RWPE1 (cell line): ENCODE data around the gene LSG1.
"Not testable (repeated sequence)": the region's sequence is repeated elsewhere in the genome, so short reads cannot be mapped to it uniquely, and the experiment has no call there.

Experiments used
- CTCF ChIA-PET: fragments of 350-600 bp; sonication (Branson Sonifier 250); formaldehyde crosslinking; extraction: SDS; loops from one replicate; lab custom pipeline; 2021; lab: Yijun Ruan, JAX
- POLR2A ChIA-PET: fragments of 400-600 bp; formaldehyde crosslinking; extraction: SDS; loops from one replicate; lab custom pipeline; 2020; ENCODE audit warnings: antibody characterized with exemption; ENCODE audit not compliant: low non-redundant PET; lab: Yijun Ruan, JAX
- DNase-seq: peaks from one replicate; pipeline ENCODE4 v3.0.0; 2012; ENCODE audit warnings: low spot score
- H3K27ac ChIP-seq: fragments of 450-650 bp; 2 replicates; pipeline ENCODE4 v1.5.1; 2017
- TF ChIP-seq, protein P1 (sequence below): fragments of 450-650 bp; conservative IDR thresholded peaks from 2 replicates; pipeline ENCODE4 v1.5.1; 2017; ENCODE audit warnings: low read depth, mild to moderate bottlenecking

The LSG1 gene

DNA sequence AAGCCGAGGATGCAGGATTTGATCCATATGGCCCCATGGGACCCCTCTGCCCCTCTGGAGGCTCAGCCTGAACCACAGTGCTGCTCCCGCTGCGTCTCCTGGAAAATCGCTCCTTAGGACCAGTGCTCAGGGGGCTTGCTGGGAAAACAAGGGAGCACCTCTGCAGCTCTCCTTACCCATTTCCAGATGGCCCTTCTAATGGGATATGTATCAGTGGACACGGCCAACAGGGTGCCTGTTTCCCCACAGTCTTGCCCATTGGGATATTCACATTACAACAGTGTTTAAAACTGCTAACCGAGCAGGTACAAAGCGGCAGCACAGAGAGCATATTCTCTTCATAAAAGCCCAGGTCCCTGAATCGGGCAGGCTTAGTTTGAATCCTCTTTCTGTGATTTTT, 65.8 kb downstream of the LSG1 start:
- ChIA-PET POLR2A (no interaction called here), CTCF (no interaction called here)
- no peak for DNase-seq

DNA sequence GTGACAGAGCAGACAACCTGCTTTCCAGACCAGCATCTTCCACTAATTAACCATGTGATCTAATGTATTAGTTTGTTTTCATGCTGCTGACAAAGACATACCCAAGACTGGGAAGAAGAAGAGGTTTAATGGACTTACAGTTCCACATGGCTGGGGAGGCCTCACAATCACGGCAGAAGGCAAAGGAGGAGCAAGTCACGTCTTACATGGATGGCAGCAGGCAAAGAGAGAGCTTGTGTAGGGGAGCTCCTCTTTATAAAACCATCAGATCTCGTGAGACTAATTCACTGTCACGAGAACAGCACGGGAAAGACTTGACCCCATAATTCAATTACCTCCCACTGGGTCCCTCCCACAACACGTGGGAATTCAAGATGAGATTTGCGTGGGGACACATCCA, 66.7 kb downstream of the LSG1 start:
- POLR2A ChIA-PET, DNase-seq, H3K27ac ChIP-seq: not testable (repeated sequence)
- CTCF ChIA-PET: interaction anchor here (0.8 kb wide), 1 partner anchor 11 kb away, joined by 5 read pairs; no protein-coding TSS in a partner anchor

More for the DNA sequence above, 65.8 kb downstream of the LSG1 start:
- no peak overlapping the region for H3K27ac ChIP-seq
- TF ChIP-seq, protein P1, sequence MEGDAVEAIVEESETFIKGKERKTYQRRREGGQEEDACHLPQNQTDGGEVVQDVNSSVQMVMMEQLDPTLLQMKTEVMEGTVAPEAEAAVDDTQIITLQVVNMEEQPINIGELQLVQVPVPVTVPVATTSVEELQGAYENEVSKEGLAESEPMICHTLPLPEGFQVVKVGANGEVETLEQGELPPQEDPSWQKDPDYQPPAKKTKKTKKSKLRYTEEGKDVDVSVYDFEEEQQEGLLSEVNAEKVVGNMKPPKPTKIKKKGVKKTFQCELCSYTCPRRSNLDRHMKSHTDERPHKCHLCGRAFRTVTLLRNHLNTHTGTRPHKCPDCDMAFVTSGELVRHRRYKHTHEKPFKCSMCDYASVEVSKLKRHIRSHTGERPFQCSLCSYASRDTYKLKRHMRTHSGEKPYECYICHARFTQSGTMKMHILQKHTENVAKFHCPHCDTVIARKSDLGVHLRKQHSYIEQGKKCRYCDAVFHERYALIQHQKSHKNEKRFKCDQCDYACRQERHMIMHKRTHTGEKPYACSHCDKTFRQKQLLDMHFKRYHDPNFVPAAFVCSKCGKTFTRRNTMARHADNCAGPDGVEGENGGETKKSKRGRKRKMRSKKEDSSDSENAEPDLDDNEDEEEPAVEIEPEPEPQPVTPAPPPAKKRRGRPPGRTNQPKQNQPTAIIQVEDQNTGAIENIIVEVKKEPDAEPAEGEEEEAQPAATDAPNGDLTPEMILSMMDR: no peak

GRCh38 chr3:194604837-194605236, 67.2 kb downstream of the LSG1 start:
- POLR2A ChIA-PET: no interaction called here

DNA sequence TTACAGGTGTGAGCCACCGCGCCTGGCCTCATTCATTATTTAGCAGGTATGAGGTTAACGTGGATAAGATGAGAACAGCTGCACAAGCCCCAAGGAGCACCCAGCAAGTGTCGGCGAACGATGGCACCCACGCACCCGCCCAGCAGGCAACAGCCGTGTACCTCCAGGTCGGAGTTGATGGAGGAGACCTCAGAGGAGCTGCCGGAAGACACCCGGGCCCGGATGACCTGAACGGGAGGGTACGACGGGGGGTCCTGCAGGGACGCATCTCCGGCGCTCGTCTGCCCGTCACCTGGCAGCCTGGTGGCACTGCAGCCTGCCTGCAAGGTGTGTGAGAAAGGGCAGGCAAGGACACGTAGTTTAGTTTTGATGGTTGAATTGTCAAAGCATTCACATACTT, 67.9 kb downstream of the LSG1 start:
- H3K27ac ChIP-seq: no peak overlapping the region
- TF ChIP-seq, protein P1: no peak
- no peak for DNase-seq
- POLR2A ChIA-PET: no interaction called here
- CTCF ChIA-PET: no interaction called here

More at GRCh38 chr3:194604837-194605236, 67.2 kb downstream of the LSG1 start:
- TF ChIP-seq, protein P1: no peak
- no peak overlapping the region for H3K27ac ChIP-seq
- no peak for DNase-seq
- CTCF ChIA-PET: interaction anchor here (0.8 kb wide), 1 partner anchor 11 kb away, joined by 5 read pairs; no protein-coding TSS in a partner anchor

GRCh38 chr3:194602669-194603171, 69.3 kb downstream of the LSG1 start:
- ChIA-PET POLR2A (no interaction called here), CTCF (interaction anchor here (1.1 kb wide), 1 partner anchor 10 kb away, joined by 5 read pairs; no protein-coding TSS in a partner anchor)
- TF ChIP-seq, protein P1: no peak
- H3K27ac ChIP-seq: no peak overlapping the region
- no peak for DNase-seq

DNA sequence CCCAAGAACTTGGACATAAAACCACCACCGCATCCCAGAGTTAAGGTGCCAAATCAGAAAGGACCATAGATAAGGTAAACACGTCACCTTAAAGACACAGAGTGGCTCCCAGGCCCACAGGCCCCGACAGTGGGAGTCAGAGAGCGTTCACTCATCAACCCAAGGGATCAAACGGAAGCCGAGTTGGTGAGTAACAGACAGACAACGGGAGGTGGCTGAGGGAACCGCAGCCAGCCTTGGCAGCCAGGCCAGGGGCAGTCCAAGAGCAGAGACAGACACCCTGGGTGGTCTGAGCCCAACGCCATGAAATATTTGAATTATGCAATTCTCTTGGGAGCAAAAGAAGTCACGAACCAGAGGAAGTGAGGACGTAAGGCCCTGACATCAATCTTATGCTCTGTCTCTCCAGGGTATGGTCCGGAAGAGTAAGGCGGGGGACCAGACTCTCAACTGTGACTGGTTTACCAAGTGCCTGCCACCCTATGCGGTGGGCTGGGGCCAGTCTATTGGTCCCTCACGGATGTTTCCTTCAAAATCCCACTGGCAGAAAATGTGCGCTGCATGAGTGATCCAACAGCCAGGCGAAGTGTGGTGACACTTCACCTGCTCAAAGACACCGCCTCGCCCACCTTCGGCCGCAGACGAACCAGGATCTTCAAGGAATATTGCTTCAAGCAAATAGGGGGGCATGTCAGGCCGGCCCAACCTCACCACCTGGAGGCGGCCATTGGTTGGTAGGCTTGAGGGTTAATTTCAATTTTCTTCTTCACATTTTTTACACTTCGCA, 73.0 kb downstream of the LSG1 start:
- CTCF ChIA-PET: no interaction called here
- no peak overlapping the region for H3K27ac ChIP-seq

More for the DNA sequence above, 73.0 kb downstream of the LSG1 start:
- no peak for DNase-seq
- TF ChIP-seq, protein P1: no peak
- POLR2A ChIA-PET: no interaction called here
